Epithelial cell of esophagus (primary cell): ENCODE results near the gene KATNB1.

Experiments
- DNase-seq: peaks from one replicate; pipeline ENCODE4 v3.0.0; 2010; ENCODE audit warnings: low read depth
- H3K4me3 ChIP-seq: 2 replicates; pipeline ENCODE4 v1.5.1; 2011; ENCODE audit warnings: mild to moderate bottlenecking, low read length, control low read depth
- CTCF ChIP-seq: IDR thresholded peaks from 2 replicates; pipeline ENCODE4 v1.5.1; 2011; ENCODE audit warnings: low read depth, mild to moderate bottlenecking, low read length, control low read depth, inconsistent platforms; ENCODE audit not compliant: insufficient read depth; ENCODE audit errors: missing control alignments

Gene KATNB1

DNA sequence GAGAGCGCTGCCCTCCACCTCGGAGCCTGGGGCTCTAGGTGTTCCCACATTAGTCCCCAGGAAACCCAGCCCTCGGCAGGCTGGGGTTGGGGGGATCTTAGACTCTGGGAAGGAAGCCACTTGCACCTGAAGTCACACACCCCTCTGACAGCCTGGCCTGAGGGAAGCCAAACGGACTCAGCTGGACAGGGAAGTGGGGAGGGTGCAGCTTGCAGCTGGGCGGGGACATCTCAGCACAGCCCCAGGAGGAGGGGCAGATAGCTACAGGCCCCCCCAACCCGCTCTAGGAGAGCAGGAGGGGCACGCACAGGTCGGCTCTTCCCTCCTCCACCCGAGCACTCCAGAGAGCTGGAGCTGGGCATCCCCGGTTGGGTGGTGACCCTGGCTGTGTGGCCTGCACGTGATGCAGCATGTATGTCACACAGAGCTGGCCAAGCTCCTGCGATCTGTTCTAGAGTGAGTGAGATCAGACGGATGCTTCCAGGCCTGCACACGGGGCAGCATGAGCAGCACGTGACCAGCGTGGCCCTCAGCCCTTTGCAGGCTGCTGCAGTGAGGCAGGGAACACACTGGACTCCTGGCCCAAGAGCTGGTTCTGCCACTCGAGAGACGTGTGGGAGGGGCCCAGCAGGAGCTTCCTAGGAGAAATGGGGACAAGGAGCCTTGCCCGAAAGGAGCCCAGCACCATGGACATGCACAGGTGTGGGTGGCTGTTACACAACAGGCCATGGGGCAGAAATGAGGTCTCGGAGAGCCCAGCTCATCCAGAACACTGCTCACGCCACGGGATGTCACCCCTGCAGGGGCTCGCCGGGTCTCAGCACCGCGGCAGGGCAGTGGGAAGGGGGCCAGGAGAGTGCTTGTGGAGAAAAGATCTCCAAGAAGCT, 51.3 kb downstream of the KATNB1 start:
- H3K4me3 ChIP-seq: no peak overlapping the region
- no peak for TF ChIP-seq CTCF
- no peak for DNase-seq

DNA sequence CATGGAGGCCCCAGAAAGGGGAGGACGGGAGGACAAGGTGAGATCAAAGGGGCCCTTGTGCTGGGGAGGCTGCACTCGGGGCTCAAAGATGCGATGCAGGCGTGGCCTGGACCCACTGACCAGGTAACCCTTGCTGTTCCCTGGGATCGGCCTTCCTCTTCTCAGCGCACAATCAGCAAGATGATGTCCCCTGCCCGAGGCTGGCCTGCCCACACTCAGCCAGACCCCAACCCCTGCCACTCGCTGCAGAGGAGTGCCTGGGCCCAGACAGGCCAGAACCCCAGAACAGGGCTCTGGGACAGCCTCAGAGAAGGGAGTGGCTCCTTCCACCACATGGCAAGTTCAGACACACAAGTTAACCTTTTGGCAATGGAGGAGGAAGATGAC, 51.9 kb downstream of the KATNB1 start:
- DNase-seq: no peak
- no peak overlapping the region for H3K4me3 ChIP-seq
- no peak for TF ChIP-seq CTCF

GRCh38 chr16:57788252-57788841, 52.8 kb downstream of the KATNB1 start:
- no peak for TF ChIP-seq CTCF
- no peak overlapping the region for H3K4me3 ChIP-seq
- DNase-seq: no peak

DNA sequence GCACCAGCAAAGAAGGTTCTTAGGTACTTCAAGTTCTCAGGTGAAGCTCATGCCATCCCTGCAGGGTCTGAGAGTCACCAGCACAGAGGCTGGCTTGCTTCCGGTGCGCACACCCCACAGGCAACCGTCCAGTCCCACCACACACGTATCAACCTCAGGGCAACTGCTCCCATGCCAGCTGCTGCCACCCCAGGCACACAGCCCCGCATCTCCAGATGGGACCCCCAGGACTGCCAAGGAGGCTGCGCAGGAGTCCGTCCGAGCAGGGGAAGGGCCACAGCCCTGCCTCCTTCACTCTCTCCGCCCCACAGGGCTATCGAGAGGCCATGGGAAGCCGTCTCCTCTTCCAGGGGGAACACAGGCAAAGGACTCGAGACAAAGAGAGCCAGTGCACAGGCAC, 53.4 kb downstream of the KATNB1 start:
- H3K4me3 ChIP-seq: no peak overlapping the region
- no peak for DNase-seq
- TF ChIP-seq CTCF: no peak

GRCh38 chr16:57791195-57791892, 55.8 kb downstream of the KATNB1 start:
- TF ChIP-seq CTCF: no peak
- no peak for DNase-seq
- no peak overlapping the region for H3K4me3 ChIP-seq

DNA sequence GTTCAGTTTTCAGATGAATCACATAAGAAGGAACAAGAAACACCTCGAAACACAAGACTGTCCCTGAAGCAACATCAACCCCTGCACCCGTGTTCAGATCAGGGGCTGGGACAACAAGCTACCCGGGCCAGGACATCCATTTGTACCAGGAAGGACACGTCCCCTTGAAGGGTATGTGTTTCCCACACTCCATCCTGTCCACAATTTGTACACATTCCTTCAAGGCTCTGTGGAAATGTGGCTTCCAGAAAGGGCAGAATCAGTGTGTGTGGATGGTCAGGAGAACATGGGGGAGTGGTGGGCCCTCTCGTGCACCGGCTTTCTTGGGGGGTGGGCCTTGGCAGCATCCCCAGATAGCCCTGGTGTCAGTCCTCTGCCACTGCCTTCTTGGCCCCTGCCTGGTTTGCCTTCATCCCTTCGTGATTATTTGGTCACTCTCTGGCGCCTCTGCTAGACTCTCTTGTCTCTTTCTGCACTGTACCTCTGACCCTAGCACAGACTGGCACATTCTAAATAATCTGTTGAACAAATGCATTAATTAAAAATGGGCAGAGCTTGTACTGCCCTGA, 56.4 kb downstream of the KATNB1 start:
- no peak overlapping the region for H3K4me3 ChIP-seq
- no peak for DNase-seq
- TF ChIP-seq CTCF: no peak
